SU-DHL-6 (cell line): ENCODE data around the gene MINK1.

ENCODE experiments used
- CTCF ChIP-seq: fragments of 200-600 bp; sonication (generic); IDR thresholded peaks from one replicate; pipeline ENCODE4 v1.5.1; 2017; ENCODE audit warnings: antibody characterized with exemption, mild to moderate bottlenecking, low read length, moderate library complexity; ENCODE audit not compliant: insufficient read depth, poor library complexity, severe bottlenecking
- EZH2phosphoT487 ChIP-seq: fragments of 200-600 bp; sonication (generic), shearing (Covaris generic); conservative IDR thresholded peaks from 2 replicates; pipeline ENCODE4 v1.6.1; 2018; ENCODE audit warnings: mild to moderate bottlenecking, antibody characterized with exemption, low read length, moderate library complexity, mixed read lengths

- TF ChIP-seq CTCF (no peak), EZH2phosphoT487 (no peak)
These were observed 99.6 kb downstream of the MINK1 start for GRCh38 chr17:4932756-4933155.
